ENCODE measurements around the gene COL6A2. TPM values are rescaled to one million over a fixed set of nuclear protein-coding genes. Genes with fewer than 3 reads are reported as not detected.

The COL6A2 gene
- total RNA-seq, 1 donor from 2014 or later, result 120 TPM

DNA sequence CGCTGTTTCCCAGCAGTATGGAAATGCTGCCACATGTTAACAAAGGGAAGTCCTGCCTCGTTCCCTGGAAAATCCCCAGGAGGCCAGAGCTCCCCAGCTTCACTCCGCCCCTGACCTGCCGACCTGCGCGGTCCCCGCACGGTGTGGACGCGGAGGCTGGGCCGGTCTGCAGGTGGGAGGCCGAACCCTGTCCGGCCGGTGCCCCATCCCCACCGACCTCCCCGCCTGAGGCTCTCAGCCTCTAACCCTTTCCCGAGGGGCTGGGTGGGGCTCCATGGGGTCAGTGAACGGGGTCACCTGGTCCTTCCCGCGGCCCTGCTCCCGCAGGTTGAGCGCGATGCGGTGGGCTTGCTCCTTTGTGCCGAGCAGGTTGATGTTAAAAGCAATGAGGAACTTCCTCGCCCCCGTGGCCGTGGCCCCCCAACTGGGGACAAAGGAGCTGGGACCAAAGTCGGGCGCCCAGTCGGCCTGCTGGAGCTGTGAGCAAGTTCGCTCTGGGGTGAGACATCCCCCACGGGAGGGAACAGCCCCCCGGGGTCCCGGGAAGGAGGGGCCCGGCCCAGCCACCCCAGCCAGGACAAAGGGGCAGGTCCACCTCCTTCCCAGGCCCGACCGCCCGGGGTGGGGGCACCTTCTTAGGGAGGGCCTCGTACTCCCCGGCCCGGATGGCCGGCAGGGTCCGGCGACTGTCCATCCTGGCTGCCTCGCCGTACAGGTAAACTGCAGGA, 53.5 kb downstream of the COL6A2 start:
- Histone ChIP-seq H3K4me1 (ENCODE audit: insufficient read depth, low read length) (no peaks in the 10 kb centered on the region), H3K36me3 (ENCODE audit: insufficient read depth, low read length) (no peaks in the 10 kb centered on the region), H3K27ac (ENCODE audit: low read depth, low read length) (no peak overlapping the region), H2AFZ (ENCODE audit: low read depth, low read length) (no peak overlapping the region), H3K4me2 (ENCODE audit: low read length) (no peak overlapping the region), H3K27me3 (ENCODE audit: insufficient read depth, low read length) (no peaks in the 10 kb centered on the region), H3K79me2 (ENCODE audit: insufficient read depth, low read length) (no peaks in the 10 kb centered on the region), H3K9me3 (ENCODE audit: insufficient read depth, low read depth, low read length) (no peaks in the 10 kb centered on the region), H4K20me1 (ENCODE audit: insufficient read depth, low read length) (no peaks in the 10 kb centered on the region), H3K9ac (ENCODE audit: low read length) (no peak overlapping the region), H3K4me3 (ENCODE audit: insufficient read depth, low read depth, low read length) (no peak overlapping the region)
- H3K36me3 Mint-ChIP-seq (ENCODE audit: low read depth, unreplicated experiment), result peaks cover under 1% of the 10 kb centered on the region
- H3K4me3 Mint-ChIP-seq (ENCODE audit: unreplicated experiment), result no peak overlapping the region
- peaks cover 2% of the 10 kb centered on the region for H3K4me1 Mint-ChIP-seq (ENCODE audit: low read depth, unreplicated experiment)
- peaks cover 3% of the 10 kb centered on the region for H3K9me3 Mint-ChIP-seq (ENCODE audit: unreplicated experiment)
- H3K27me3 Mint-ChIP-seq (ENCODE audit: low read depth, unreplicated experiment), result no peaks in the 10 kb centered on the region
- no peak for FAIRE-seq
- H3K27ac Mint-ChIP-seq (ENCODE audit: unreplicated experiment), result no peak overlapping the region
- no peak for DNase-seq (ENCODE audit: low read depth)
- TF ChIP-seq EZH2 (IDR thresholded peaks at IDR 0.05; ENCODE audit: insufficient read depth, low read length) (no peak), CTCF (IDR thresholded peaks at IDR 0.05; ENCODE audit: insufficient read depth, low read depth, low read length) (no peak)

- Histone ChIP-seq H4K20me1 (ENCODE audit: insufficient read depth, low read length) (no peaks in the 10 kb centered on the region), H3K9me3 (ENCODE audit: insufficient read depth, low read depth, low read length) (no peaks in the 10 kb centered on the region), H2AFZ (ENCODE audit: low read depth, low read length) (no peak overlapping the region), H3K27ac (ENCODE audit: low read depth, low read length) (no peak overlapping the region), H3K36me3 (ENCODE audit: insufficient read depth, low read length) (no peaks in the 10 kb centered on the region), H3K4me1 (ENCODE audit: insufficient read depth, low read length) (no peaks in the 10 kb centered on the region), H3K27me3 (ENCODE audit: insufficient read depth, low read length) (no peaks in the 10 kb centered on the region), H3K79me2 (ENCODE audit: insufficient read depth, low read length) (no peaks in the 10 kb centered on the region), H3K4me3 (ENCODE audit: insufficient read depth, low read depth, low read length) (no peak overlapping the region), H3K4me2 (ENCODE audit: low read length) (no peak overlapping the region), H3K9ac (ENCODE audit: low read length) (no peak overlapping the region)
- H3K4me3 Mint-ChIP-seq (ENCODE audit: unreplicated experiment), result no peak overlapping the region
- H3K9me3 Mint-ChIP-seq (ENCODE audit: unreplicated experiment), result peaks cover 3% of the 10 kb centered on the region
- H3K36me3 Mint-ChIP-seq (ENCODE audit: low read depth, unreplicated experiment), result peaks cover 4% of the 10 kb centered on the region
- peaks cover 2% of the 10 kb centered on the region for H3K4me1 Mint-ChIP-seq (ENCODE audit: low read depth, unreplicated experiment)
- FAIRE-seq, result no peak
- H3K27ac Mint-ChIP-seq (ENCODE audit: unreplicated experiment), result no peak overlapping the region
- DNase-seq (ENCODE audit: low read depth), result no peak
- no peaks in the 10 kb centered on the region for H3K27me3 Mint-ChIP-seq (ENCODE audit: low read depth, unreplicated experiment)
- TF ChIP-seq CTCF (IDR thresholded peaks at IDR 0.05; ENCODE audit: insufficient read depth, low read depth, low read length), result no peak
- TF ChIP-seq EZH2 (IDR thresholded peaks at IDR 0.05; ENCODE audit: insufficient read depth, low read length), result no peak
Observed at GRCh38 chr21:46151989-46152926, 54.3 kb downstream of the COL6A2 start.

Data from astrocyte (in vitro differentiated cells and primary cell).